Heart right ventricle (tissue), 16 donors: Measurements from ENCODE around the gene PRICKLE2. TPM values are rescaled to one million over a fixed set of nuclear protein-coding genes. Genes with fewer than 3 reads are reported as not detected.
A peak's percentile ranks its signal among the peaks of the same experiment; 100 is the strongest.

Source experiments
- ATAC-seq, 8 donors: fragments of 200-7000 bp; cut with Tn5 transposase; one replicate each; pipeline ENCODE4 v1.9.1; 2020; ENCODE audit warnings: mild to moderate bottlenecking in 8 of 8, moderate library complexity in 8 of 8, moderate number of reproducible peaks in 1 of 8
- DNase-seq, 2 donors: peaks; one replicate each; pipeline ENCODE4 v3.0.0-alpha.2; 2020
- H3K27ac ChIP-seq, 10 donors: fragments of 200-600 bp; sonication (generic) in 2 of 10; one replicate each; pipeline versions ENCODE4 v1.5.0 to v1.8.0; 2020 to 2022; ENCODE audit warnings: mild to moderate bottlenecking in 3 of 10
- H3K27me3 ChIP-seq, 7 donors: fragments of 200-600 bp; one replicate each; pipeline ENCODE4 v1.8.0; 2021 to 2022; ENCODE audit warnings: mild to moderate bottlenecking in 2 of 7
- H3K36me3 ChIP-seq, 9 donors: fragments of 200-600 bp; sonication (generic) in 1 of 9; one replicate each; pipeline versions ENCODE4 v1.5.0 to v1.8.0; 2020 to 2022; ENCODE audit warnings: mild to moderate bottlenecking in 2 of 9
- H3K4me1 ChIP-seq, 9 donors: fragments of 200-600 bp; sonication (generic) in 1 of 9; one replicate each; pipeline versions ENCODE4 v1.5.0 to v1.8.0; 2020 to 2022; ENCODE audit warnings: mild to moderate bottlenecking in 4 of 9
- H3K4me3 ChIP-seq, 10 donors: fragments of 200-600 bp; sonication (generic) in 2 of 10; one replicate each; pipeline versions ENCODE4 v1.5.0 to v1.8.0; 2020 to 2022; ENCODE audit warnings: mild to moderate bottlenecking in 7 of 10, moderate library complexity in 2 of 10
- H3K9me3 ChIP-seq, 11 donors: fragments of 200-600 bp in 10 of 11; sonication (generic) in 2 of 11; one replicate each; pipeline versions ENCODE4 v1.5.0 to v1.8.0; 2013 to 2022; ENCODE audit warnings: mild to moderate bottlenecking in 2 of 11, control low read depth in 1 of 11, moderate library complexity in 1 of 11
- CTCF ChIP-seq, 9 donors: fragments of 200-600 bp; sonication (generic) in 2 of 9; IDR thresholded peaks; one replicate each; pipeline versions ENCODE4 v1.5.0 to v1.8.0; 2021 to 2022; ENCODE audit warnings: antibody characterized with exemption in 9 of 9, mild to moderate bottlenecking in 5 of 9, moderate library complexity in 1 of 9
- WGBS, 2 donors: extraction: QIAGEN DNeasy Blood & Tissue Kit; methylation state at CpG; one replicate each; pipeline ENCODE4 v1.1.7; 2013; ENCODE audit warnings: inconsistent platforms in 1 of 2; 5-methylcytosine and 5-hydroxymethylcytosine counted together
- intact Hi-C, 10 donors: fragments of 100-400 bp; cut with DNase I; formaldehyde crosslinking; loops; one replicate each; pipeline versions ENCODE4 v1.11.1 to v1.14.2; 2022
- polyA plus RNA-seq, 2 donors: library from polyadenylated mRNA; stranded (reverse); fragments of 200-250 nt; gene quantifications; one replicate each; pipeline ENCODE4 v1.2.3, GENCODE V29; 2013
- total RNA-seq, 10 donors: library from RNA; stranded (reverse); fragmentation: NEBNext Ultra II Directional in 3 of 10; extraction: Animal tissue kit (Norgen Biotek cat#: 25700) in 3 of 10; gene quantifications; one replicate each; pipeline versions ENCODE4 v1.2.1 to v1.2.4, GENCODE V29; 2021 to 2023
- donor health status: Arrhythmogenic right ventricular cardiomyopathy.
- donor health status: ischemic (EF 13 %, LVEDD 7.1; RV severe dilation, severe dysfunction).
- donor health status: healthy with polysubstance abuse.
- donor health status: DM: no; HTN: yes; CAD: no.
- donor health status: DM: no; HTN: no; CAD: no.
- donor health status: ischemic (EF 25% LVEDD 6.9; RV normal size, moderate dysfunction).
- donor health status: ischemic (EF 25% LVEDD 5.7; RV mildly dilated, moderate dysfunction).
- donor health status: healthy.
- donor health status: DM: yes; HTN: yes; CAD: no.
- donor health status: Ischemic cardiomyopathy.
- donor health status: ischemic (EF 35%, LVEDD 5.7; RV mildly dilated, moderate dysfunction).
- donor health status: nonischemic (EF 11% LVEDD 7.7; RV severe dilation, severe dysfunction).
- donor health status: DM: yes; HTN: yes; CAD: no.
- donor health status: PGD.
- donor health status: ischemic (EF 29% LVEDD 5.4; RV normal size, mild dysfunction).
- donor health status: nonischemic (EF 23%, LVEDD 6.1; RV moderate dilation, normal function).

Gene PRICKLE2
- total and polyA plus RNA-seq, 12 donors, result 1.8 to 12.2 (median 8.1) TPM

- DNase-seq (no peak), ATAC-seq (peak in 1 of 8 donors; percentile 52)
- Histone ChIP-seq H3K36me3 (no peaks in the 10 kb centered on the region), H3K27me3 (no peaks in the 10 kb centered on the region), H3K27ac (no peak overlapping the region), H3K4me3 (no peak overlapping the region), H3K4me1 (peaks cover 0 to 13% (median 0%) of the 10 kb centered on the region in 9 donors), H3K9me3 (peaks cover 0 to 11% (median 0%) of the 10 kb centered on the region in 11 donors)
- no peak for TF ChIP-seq CTCF (IDR thresholded peaks at IDR 0.05)
- intact Hi-C loops, result loop anchor here in 3 of 10 donors (5.0 to 10.0 kb wide), 3 partner anchors 44 to 1969 kb away; no protein-coding TSS in a partner anchor
- 70 to 71% methylated on average over 5 of the region's 5 CpGs for WGBS, 2 donors
These were observed 51.7 kb downstream of the PRICKLE2 start for GRCh38 chr3:64173563-64173962.

GRCh38 chr3:64170270-64170669 is 55.0 kb downstream of the PRICKLE2 start:
- DNase-seq, result no peak
- no peak for ATAC-seq
- intact Hi-C loops, result loop anchor here in 3 of 10 donors (5.0 to 10.0 kb wide), 3 partner anchors 47 to 1972 kb away; no protein-coding TSS in a partner anchor
- no peak for TF ChIP-seq CTCF (IDR thresholded peaks at IDR 0.05)
- H3K9me3 ChIP-seq, result peaks cover 0 to 5% (median 0%) of the 10 kb centered on the region in 11 donors
- H3K27ac ChIP-seq, result no peak overlapping the region
- H3K36me3 ChIP-seq, result no peaks in the 10 kb centered on the region
- no peak overlapping the region for H3K4me3 ChIP-seq
- 91 to 94% methylated on average over 5 of the region's 5 CpGs for WGBS, 2 donors
- peaks cover 0 to 31% (median 10%) of the 10 kb centered on the region in 9 donors for H3K4me1 ChIP-seq
- H3K27me3 ChIP-seq, result no peaks in the 10 kb centered on the region

GRCh38 chr3:64167868-64168267 is 57.4 kb downstream of the PRICKLE2 start:
- TF ChIP-seq CTCF (IDR thresholded peaks at IDR 0.05), result no peak
- peaks cover 0 to 34% (median 16%) of the 10 kb centered on the region in 9 donors for H3K4me1 ChIP-seq
- no peaks in the 10 kb centered on the region for H3K27me3 ChIP-seq
- WGBS, 2 donors, result 79 to 81% methylated on average over 1 of the region's 1 CpG
- ATAC-seq (no peak), DNase-seq (no peak)
- no peak overlapping the region for H3K27ac ChIP-seq
- no peak overlapping the region for H3K4me3 ChIP-seq
- H3K36me3 ChIP-seq, result no peaks in the 10 kb centered on the region
- H3K9me3 ChIP-seq, result peaks cover 0 to 5% (median 0%) of the 10 kb centered on the region in 11 donors
- intact Hi-C loops, result loop anchor here in 4 of 10 donors (5.0 to 10.0 kb wide), 2 partner anchors 133 to 136 kb away; no protein-coding TSS in a partner anchor

GRCh38 chr3:64167351-64167750 is 57.9 kb downstream of the PRICKLE2 start:
- no peaks in the 10 kb centered on the region for H3K36me3 ChIP-seq
- intact Hi-C loops, result loop anchor here in 4 of 10 donors (5.0 to 10.0 kb wide), 2 partner anchors 133 to 135 kb away; no protein-coding TSS in a partner anchor
- ATAC-seq, result no peak
- peaks cover 0 to 39% (median 22%) of the 10 kb centered on the region in 9 donors for H3K4me1 ChIP-seq
- H3K4me3 ChIP-seq, result no peak overlapping the region
- no peak for DNase-seq
- H3K27me3 ChIP-seq, result no peaks in the 10 kb centered on the region
- TF ChIP-seq CTCF (IDR thresholded peaks at IDR 0.05), result no peak
- 61 to 73% methylated on average over 4 of the region's 4 CpGs for WGBS, 2 donors
- peaks cover 0 to 5% (median 0%) of the 10 kb centered on the region in 11 donors for H3K9me3 ChIP-seq
- no peak overlapping the region for H3K27ac ChIP-seq
